Measurements from ENCODE around the gene USF1. TPM values are rescaled to one million over a fixed set of nuclear protein-coding genes. Genes with fewer than 3 reads are reported as not detected.

Gene USF1
- total and polyA plus RNA-seq, 9 of the 15 experiments (the other 6 are each of a cell fraction or from before 2014, with no cell fraction given): 7.4 to 60.2 (median 54.2) TPM

DNA sequence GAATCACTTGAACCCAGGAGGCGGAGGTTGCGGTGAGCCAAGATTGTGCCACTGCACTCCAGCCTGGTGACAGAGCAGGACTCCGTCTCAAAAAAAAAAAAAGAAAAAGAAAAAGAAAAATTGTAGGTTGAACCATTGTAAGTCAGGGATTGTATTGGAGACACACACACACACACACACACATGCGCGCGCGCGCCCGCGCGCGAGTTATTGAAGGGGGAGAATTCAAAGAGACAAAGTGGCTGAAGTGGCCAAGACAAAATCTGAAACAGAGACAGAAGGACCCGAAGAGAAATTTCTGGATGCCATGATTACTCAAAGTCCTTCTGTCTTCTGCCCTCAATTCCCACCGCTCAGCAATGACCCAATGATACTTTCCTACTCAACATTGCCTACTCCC is 48.7 kb upstream of the USF1 start:
- H4K20me1 ChIP-seq (replicated peaks; ENCODE audit: control insufficient read depth, insufficient read depth, low read length): no peaks in the 10 kb centered on the region
- H3K9ac ChIP-seq (ENCODE audit: insufficient read depth in 1 of 2, low read depth in 2 of 2, low read length in 2 of 2): no peak overlapping the region
- peaks cover 0 to 9% of the 10 kb centered on the region in 2 experiments; a peak in 1 of 5 replicates for H3K4me1 ChIP-seq (replicated peaks in 1 of 2; ENCODE audit: control insufficient read depth in 2 of 2, insufficient read depth in 2 of 2, low read length in 2 of 2)
- peaks cover 7% of the 10 kb centered on the region; the same call in 2 of the 3 replicates for H3K36me3 ChIP-seq (ENCODE audit: control insufficient read depth, insufficient read depth, low read length)
- POLR2A ChIA-PET: interaction anchor here (0.9 kb wide), 1 partner anchor 9 kb away, joined by 3 read pairs; no protein-coding TSS in a partner anchor
- no peaks in the 10 kb centered on the region for H3K9me1 ChIP-seq (ENCODE audit: control insufficient read depth, insufficient read depth, low read length)
- intact Hi-C loops (cut with micrococcal nuclease) (no loop called here), in situ Hi-C loops (cut with MboI) (loop anchor here (10.0 to 25.0 kb wide), 2 partner anchors 100 to 257 kb away; no protein-coding TSS in a partner anchor)
- CTCF ChIA-PET (ENCODE audit: low intra/inter-chr PET ratio): no interaction called here
- no peak overlapping the region for H3K4me3 ChIP-seq
- FAIRE-seq (no peak), ATAC-seq (no peak), DNase-seq (ENCODE audit: extremely low read depth in 1 of 4, low spot score in 3 of 4) (no peak)
- TF ChIP-seq IFI16 (CRISPR knock-in tag; IDR thresholded peaks at IDR 0.05) (no peak), ZBTB33 (CRISPR knock-in tag; IDR thresholded peaks at IDR 0.05) (peak; percentile 65; the same call in 1 of the 2 replicates)
- no peak overlapping the region for H3K4me2 ChIP-seq (ENCODE audit: insufficient read depth, low read length)
- H3K9me3 ChIP-seq (replicated peaks; ENCODE audit: control insufficient read depth, insufficient read depth, low read depth, low read length): peaks cover 4% of the 10 kb centered on the region; the same call in 1 of the 2 replicates
- H3K27ac ChIP-seq (ENCODE audit: extremely low read depth, low read depth, low read length): no peak overlapping the region
- no TSS peak for BruUV-seq (replicated peaks)
- H2AFZ ChIP-seq (ENCODE audit: low read depth, low read length): no peak overlapping the region
- 81% methylated on average over 12 of the region's 14 CpGs for WGBS (ENCODE audit: insufficient coverage, low coverage, missing lambda C conversion rate)
- H3K27me3 ChIP-seq (ENCODE audit: control insufficient read depth in 2 of 2, insufficient read depth in 2 of 2, low read length in 2 of 2): no peaks in the 10 kb centered on the region
- H3K79me2 ChIP-seq (ENCODE audit: control insufficient read depth, insufficient read depth, low read length): no peaks in the 10 kb centered on the region

DNA sequence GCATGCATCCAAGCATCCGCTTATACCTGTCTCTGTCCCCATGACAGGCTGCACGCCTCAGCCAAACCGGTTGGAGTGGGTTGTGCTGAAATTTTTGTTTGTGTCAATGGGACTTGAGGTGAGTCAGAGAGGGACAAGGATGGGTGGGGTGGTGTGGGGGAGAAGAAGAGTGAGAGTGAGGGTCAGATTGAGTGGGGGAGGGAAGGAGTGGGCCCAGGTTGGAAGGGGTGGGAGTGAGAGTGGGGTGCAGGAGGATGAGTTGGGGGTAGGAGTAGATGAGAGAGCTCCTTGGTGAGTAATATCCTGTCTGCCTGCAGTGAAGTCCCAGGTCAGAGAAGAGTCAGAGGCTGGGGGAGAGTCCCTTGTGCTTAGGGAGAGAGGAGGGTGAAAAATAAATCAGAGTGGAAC is 46.8 kb upstream of the USF1 start:
- Histone ChIP-seq H4K20me1 (replicated peaks; ENCODE audit: control insufficient read depth, insufficient read depth, low read length) (no peaks in the 10 kb centered on the region), H3K4me1 (replicated peaks in 1 of 2; ENCODE audit: control insufficient read depth in 2 of 2, insufficient read depth in 2 of 2, low read length in 2 of 2) (peaks cover 0 to 5% of the 10 kb centered on the region in 2 experiments; a peak in 2 of 5 replicates), H3K4me2 (ENCODE audit: insufficient read depth, low read length) (no peak overlapping the region), H3K27ac (ENCODE audit: extremely low read depth, low read depth, low read length) (no peak overlapping the region), H3K9me1 (ENCODE audit: control insufficient read depth, insufficient read depth, low read length) (no peaks in the 10 kb centered on the region), H3K27me3 (ENCODE audit: control insufficient read depth in 2 of 2, insufficient read depth in 2 of 2, low read length in 2 of 2) (no peaks in the 10 kb centered on the region), H2AFZ (ENCODE audit: low read depth, low read length) (no peak overlapping the region), H3K79me2 (ENCODE audit: control insufficient read depth, insufficient read depth, low read length) (no peaks in the 10 kb centered on the region), H3K36me3 (ENCODE audit: control insufficient read depth, insufficient read depth, low read length) (no peaks in the 10 kb centered on the region), H3K9ac (ENCODE audit: insufficient read depth in 1 of 2, low read depth in 2 of 2, low read length in 2 of 2) (no peak overlapping the region), H3K4me3 (no peak overlapping the region), H3K9me3 (replicated peaks; ENCODE audit: control insufficient read depth, insufficient read depth, low read depth, low read length) (0 out of 2 replicates have a peak, but pooled peaks cover 3% of the 10 kb centered on the region)
- 36% methylated on average over 3 of the region's 3 CpGs for WGBS (ENCODE audit: insufficient coverage, low coverage, missing lambda C conversion rate)
- DNase-seq (ENCODE audit: extremely low read depth in 1 of 4, low spot score in 3 of 4) (no peak), ATAC-seq (no peak), FAIRE-seq (no peak)
- in situ Hi-C loops (cut with MboI): loop anchor here (10.0 to 25.0 kb wide), 2 partner anchors 98 to 255 kb away; no protein-coding TSS in a partner anchor
- BruUV-seq (replicated peaks): no TSS peak
- POLR2A ChIA-PET: no interaction called here
- intact Hi-C loops (cut with micrococcal nuclease): no loop called here
- CTCF ChIA-PET (ENCODE audit: low intra/inter-chr PET ratio): no interaction called here
- no peak for TF ChIP-seq TAF9B (IDR thresholded peaks at IDR 0.05; ENCODE audit: partially characterized antibody)
- no peak for TF ChIP-seq BCL6 (CRISPR knock-in tag; IDR thresholded peaks at IDR 0.05)
- TF ChIP-seq, protein P1, sequence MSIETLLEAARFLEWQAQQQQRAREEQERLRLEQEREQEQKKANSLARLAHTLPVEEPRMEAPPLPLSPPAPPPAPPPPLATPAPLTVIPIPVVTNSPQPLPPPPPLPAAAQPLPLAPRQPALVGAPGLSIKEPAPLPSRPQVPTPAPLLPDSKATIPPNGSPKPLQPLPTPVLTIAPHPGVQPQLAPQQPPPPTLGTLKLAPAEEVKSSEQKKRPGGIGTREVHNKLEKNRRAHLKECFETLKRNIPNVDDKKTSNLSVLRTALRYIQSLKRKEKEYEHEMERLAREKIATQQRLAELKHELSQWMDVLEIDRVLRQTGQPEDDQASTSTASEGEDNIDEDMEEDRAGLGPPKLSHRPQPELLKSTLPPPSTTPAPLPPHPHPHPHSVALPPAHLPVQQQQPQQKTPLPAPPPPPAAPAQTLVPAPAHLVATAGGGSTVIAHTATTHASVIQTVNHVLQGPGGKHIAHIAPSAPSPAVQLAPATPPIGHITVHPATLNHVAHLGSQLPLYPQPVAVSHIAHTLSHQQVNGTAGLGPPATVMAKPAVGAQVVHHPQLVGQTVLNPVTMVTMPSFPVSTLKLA (conservative IDR thresholded peaks at IDR 0.05): no peak
- 0 out of 4 replicates have a peak, but pooled peaks of 1 of the 2 experiments have one; percentile 42 for TF ChIP-seq KDM1A (IDR thresholded peaks at IDR 0.05)
- TF ChIP-seq EGR1 (conservative IDR thresholded peaks at IDR 0.05): peak; percentile 97
- TF ChIP-seq, protein P2, sequence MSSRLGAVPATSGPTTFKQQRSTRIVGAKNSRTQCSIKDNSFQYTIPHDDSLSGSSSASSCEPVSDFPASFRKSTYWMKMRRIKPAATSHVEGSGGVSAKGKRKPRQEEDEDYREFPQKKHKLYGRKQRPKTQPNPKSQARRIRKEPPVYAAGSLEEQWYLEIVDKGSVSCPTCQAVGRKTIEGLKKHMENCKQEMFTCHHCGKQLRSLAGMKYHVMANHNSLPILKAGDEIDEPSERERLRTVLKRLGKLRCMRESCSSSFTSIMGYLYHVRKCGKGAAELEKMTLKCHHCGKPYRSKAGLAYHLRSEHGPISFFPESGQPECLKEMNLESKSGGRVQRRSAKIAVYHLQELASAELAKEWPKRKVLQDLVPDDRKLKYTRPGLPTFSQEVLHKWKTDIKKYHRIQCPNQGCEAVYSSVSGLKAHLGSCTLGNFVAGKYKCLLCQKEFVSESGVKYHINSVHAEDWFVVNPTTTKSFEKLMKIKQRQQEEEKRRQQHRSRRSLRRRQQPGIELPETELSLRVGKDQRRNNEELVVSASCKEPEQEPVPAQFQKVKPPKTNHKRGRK (tag; IDR thresholded peaks at IDR 0.05): no peak
- TF ChIP-seq FOSL1 (tag; conservative IDR thresholded peaks at IDR 0.05): 0 out of 2 replicates have a peak, but pooled peaks have one; percentile 20
